Stimulated activated CD8-positive, alpha-beta memory T cell treated with anti-CD3 and anti-CD28 coated beads, Interleukin-2, amount 100 ng/mL, for 1 hour (primary cell): ENCODE results near the gene BAIAP2L2.
"Not testable (repeated sequence)": the region's sequence is repeated elsewhere in the genome, so short reads cannot be mapped to it uniquely, and the experiment has no call there.

ENCODE experiments used
- DNase-seq, 2 donors: peaks; one replicate each; pipeline ENCODE4 v3.0.0-alpha.2; 2020; ENCODE audit warnings: low read depth in 2 of 2

BAIAP2L2 gene

DNA sequence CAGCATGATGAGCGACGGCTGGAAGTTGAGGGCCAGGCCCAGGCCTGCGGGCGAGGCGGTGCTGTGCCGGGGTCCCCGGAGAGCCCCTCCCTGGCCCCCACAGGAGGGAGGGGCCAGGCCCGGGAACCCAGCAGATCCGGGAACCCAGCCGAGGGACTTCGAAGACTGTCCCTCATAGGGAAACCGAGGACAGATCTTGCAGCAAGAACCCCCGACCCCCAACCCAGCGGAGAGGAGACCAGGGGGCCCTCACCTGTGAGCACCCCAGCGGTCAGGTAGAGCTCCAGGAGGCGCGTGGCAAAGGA, 28.9 kb downstream of the BAIAP2L2 start:
- DNase-seq, result no peak

DNA sequence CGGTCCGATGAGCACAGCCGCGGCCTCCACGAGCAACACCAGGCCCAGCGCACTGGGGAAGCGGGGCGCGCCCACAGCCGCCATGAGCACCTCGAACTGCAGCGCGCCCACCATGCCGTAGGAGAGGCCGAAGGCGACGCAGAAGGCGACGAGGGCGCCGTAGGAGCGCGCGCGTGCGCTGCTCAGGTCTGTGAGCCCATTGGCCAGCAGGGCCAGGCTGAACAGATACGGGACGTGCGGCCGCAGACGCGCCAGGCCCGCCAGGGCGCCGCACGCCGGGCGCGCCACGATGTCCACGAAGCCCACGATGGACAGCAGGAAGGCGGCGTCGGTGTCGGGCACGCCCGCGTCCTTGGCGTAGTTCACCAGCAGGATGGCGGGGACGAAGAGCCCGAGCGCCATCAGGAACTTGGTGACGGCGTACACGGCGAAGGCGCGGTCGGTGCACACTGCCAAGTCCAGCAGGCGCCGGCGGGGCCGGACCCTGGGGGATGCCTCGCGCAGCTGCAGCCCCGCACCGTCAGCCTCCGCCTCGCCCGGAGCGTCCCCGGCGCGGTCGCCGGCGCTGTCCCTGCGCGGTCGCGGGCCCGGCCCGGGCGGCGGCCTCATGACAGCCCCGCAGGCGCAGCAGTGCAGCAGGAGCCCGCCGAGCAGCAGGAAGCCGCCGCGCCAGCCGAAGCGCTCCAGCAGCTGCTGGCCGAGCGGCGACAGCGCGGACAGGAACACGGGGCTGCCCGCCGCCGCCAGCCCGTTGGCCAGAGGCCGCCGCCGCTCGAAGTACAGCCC, 29.4 kb downstream of the BAIAP2L2 start:
- DNase-seq, result no peak

DNA sequence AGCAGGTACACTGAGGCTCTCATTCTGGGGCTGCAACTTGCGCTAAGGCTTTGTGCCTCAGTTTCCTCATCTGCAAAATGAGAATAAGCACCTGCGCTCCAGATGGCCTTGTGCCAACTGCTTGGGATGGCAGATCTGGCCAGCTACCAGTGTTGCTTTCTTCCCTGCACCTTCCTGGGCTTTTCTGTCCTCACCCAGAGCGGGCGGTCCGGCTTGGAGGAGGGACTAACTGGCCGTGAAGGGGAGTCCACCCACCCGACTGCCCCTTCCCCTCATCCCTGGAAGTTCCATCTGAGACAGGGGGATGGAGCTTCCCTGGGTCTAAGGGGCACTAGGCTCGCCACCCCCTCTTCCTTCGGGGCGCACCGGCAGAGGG, 30.0 kb downstream of the BAIAP2L2 start:
- no peak for DNase-seq

DNA sequence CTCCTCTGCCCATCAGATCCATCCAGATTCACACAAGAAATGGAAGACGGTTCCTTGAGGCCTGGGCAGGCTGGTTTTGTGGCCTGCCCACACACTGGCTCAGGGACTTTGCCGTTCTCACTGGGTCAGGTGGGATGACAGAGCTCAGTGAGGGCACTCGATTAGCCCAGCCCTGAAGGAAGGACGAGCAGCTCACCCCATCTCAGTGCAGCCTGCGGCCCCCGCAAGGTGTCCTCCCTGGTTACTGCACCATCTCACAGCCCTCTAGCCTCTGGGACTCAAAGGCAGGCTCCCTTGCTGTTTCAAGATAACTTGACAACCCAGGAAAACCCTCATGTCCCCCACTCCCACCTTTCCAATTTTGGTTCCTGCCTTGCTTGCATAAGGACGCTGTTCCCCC, 30.7 kb downstream of the BAIAP2L2 start:
- no peak for DNase-seq

DNA sequence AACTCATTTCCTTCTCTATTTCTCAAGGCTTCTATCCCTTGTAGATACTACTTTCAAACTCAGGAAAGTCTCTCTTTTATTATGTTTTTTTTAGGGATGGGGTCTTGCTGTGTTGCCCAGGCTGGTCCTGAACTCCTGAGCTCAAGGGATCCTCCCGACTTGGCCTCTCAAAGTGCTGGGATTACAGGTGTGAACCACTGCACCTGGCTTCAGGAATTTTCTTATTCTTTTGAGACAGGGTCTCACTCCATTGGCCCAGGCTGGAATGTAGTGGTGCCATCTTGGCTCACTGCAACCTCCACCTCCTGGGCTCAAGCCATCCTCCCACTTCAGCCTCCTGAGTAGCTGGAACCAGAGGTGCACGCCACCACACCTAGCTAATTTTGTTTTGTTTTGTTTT, 31.3 kb downstream of the BAIAP2L2 start:
- not testable (repeated sequence) for DNase-seq

DNA sequence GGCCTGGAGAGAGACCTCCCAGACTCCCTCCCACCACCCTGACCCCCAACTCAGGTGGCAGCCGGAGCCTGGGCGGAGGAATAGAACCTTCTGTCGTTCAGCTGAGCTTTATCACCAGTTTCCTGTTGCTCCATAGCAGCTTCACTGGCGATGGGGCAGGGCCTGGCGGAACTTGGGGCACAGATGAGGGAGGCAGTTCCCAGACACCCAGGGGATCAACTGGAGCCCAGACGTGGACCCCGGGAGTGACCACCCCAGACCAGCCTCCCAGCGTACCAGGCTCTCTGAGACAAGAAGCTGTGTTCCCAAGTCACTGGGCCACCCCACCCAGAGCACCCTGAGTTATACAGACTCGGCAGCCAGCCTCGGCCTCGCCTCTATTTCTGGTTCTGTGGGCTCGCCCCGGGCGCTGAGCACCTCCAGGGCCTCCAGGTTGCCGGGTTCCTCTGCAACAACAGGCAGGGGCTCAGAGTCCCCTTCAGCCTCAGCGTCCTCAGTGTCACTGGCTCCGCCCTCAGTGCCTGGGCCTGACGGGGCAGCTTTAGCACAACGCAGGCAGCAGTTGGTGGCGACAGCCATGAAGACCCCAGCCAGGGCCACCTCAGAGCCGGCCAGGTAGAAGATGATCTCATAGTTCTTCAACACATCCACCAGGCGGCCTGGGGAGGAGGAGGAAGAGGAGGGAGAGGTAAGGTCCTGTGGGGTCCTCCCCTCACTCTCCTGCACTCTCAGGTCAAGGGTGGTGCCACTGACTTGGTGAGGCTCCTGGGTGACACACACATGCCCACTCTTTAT, 32.2 kb downstream of the BAIAP2L2 start:
- no peak for DNase-seq

DNA sequence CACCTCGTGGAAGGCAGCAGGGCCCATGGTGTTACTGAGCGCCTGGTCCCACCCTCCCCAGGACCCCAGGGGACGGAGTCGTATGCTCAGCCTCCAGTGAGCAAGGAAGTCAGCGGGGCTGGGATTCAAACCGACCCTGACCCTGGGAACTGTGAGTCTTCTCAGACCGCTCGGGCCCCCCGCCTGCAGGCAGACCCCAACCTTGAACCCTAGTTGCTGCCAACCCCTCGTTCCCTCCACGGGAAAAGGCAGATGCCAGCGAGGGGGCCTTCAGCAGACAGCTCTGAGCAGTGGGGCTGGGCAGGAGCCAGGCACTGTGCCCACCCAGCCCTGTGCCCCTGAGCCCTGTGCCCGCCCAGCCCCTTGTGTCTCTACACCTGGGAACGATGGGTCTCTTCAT, 32.9 kb downstream of the BAIAP2L2 start:
- no peak for DNase-seq

DNA sequence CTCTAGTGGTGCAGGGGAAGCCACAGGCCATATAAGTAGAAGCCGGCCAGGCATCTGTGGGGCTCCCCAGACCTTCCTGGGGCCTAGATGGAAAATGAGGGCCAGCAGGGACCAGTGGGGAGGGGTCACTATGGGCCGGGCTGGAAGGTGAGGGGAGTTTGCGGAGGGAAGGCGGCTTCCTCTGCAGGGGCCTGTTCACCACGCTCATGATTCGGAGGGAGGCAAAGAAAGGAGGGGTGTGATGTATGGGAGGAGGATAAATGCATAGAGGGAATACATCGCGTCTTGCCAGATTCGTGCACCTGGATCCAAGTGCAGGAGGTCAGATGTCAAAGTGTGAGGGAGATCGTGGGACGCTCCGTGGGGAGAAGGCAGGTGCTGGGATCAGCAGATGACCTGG, 33.4 kb downstream of the BAIAP2L2 start:
- DNase-seq, result no peak

DNA sequence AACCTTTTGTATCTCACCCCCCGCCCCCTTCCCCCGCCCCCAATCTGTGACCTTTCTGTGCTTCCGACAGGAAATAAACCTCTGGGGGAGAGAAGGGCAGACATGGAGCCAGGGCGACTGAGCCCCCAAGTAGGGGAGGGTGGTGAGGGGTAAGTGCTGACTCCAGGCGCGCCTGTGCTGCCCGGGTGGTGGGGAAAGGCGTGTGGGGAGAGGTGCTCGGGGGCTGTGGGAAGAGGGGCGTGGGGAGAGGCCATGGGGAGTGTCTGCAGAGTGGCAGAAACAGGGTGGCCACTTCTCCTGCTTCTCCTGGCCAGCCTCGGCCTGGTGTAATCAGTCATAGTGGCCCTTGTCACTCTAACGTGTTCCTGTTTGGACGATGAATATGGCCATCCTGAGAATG, 34.5 kb downstream of the BAIAP2L2 start:
- DNase-seq, result no peak

DNA sequence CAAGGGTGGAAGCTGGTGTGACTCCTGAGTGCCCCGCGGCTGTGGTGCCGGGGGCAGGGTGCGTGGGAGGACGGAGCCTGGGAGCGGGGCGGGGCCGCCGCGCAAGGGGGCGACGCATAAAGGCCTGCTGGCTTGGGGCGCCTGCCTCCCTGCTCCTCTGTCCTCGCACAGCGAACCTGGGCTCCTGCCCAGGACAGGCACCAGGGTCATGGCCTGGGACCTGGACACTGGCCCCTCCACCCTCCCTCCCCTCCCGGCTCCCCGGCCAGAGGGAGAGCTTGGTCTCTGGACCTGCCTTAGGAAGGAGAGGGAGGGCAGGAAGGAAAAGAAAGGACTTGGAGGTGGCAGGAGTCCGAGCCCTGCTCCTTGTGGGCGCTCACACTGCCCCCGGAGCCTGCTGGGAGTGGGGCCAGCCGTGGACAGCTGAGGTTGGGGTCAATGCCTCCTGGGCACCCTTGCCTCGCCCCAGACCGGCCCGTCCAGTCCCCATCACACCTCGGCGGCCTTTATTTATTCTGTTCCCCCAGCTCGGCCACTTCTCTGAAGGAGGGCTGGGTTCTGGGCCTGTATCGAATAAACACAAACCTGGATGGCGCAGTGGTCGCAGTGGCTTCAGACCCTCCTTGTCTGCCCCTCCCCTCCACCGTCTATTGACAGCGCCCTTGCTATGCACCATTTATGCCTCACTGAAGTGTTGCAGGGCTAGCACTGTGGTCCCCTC, 35.2 kb downstream of the BAIAP2L2 start:
- no peak for DNase-seq

DNA sequence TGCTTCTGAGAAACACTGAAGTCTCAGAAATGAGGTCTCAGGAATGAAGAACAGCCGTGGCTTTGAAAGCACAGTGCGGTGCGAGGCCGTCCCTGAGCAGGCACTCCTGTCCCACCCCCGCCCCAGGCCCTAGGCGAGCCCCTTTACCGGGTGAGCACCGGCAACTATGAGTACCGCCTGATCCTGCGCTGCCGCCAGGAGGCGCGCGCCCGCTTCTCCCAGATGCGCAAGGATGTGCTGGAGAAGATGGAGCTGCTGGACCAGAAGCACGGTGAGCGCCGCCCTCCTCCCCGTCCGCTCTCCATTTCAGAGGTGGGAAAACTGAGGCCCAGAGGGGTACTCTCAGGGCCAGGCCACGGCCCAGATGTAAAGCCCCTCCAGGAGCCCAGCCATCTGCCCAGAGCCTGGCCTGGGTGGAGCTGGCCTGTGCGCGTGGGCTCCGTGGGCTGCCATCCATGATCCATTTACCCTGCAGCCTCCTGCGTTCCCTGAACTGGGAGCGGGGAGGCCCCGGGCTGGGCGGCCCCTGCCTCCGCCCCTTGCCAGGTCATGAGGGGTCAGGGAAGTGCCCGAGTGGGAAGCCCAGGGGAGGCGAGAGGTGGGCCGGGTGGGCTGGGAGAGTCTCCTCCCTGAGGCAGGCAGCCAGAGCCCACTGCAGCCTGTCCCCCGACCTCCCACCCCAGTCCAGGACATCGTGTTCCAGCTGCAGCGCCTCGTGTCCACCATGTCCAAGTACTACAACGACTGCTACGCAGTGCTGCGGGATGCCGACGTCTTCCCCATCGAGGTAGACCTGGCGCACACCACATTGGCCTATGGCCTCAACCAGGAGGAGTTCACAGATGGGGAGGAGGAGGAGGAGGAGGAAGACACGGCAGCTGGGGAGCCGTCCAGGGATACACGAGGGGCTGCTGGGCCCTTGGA, 36.0 kb downstream of the BAIAP2L2 start:
- DNase-seq, result no peak

DNA sequence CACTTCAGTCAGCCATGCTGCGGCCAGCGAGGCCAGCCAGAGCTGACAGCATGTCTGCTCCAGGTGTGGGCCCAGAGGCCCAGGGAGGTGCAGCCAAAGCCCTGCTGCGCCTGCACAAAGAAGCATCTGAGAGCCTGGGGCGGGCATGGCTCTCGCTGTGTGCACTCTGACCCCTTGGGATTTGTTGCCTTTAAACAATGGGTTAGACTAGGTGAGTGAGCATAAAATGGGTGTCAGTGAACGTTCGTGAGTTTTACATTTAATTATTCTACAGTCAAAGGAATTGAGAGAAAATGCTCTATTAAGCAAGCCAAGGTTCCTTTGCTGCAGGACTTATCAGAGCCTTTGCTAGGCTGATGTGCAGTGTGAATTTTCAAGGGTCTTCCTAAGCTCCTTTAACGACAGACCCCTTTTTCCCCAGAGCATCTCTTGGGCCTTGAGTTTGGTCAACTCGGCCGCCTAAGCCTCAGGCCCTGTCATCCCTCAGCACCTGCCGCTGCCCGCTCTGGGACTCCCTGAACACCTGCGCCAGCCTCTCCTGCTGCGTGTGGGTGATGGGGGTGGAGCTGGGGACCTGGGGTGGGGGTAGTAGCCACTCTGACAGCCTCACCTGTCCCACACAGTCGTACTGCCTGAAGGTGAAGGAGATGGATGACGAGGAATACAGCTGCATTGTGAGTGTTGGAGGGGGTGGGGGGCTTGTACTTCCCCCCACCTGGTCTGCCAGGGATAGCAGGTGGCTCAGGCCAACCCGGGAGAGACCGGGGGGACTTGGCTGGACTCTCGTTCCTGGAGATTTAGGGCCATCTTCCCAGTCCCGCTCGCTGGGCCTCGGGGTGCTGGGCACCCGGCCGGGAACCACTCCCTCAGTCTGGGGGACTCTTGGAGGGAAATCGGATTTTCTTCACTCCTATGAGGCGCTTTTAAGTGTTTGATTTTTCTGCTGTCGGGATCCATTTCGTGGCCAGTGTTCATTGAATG, 37.0 kb downstream of the BAIAP2L2 start:
- no peak for DNase-seq

DNA sequence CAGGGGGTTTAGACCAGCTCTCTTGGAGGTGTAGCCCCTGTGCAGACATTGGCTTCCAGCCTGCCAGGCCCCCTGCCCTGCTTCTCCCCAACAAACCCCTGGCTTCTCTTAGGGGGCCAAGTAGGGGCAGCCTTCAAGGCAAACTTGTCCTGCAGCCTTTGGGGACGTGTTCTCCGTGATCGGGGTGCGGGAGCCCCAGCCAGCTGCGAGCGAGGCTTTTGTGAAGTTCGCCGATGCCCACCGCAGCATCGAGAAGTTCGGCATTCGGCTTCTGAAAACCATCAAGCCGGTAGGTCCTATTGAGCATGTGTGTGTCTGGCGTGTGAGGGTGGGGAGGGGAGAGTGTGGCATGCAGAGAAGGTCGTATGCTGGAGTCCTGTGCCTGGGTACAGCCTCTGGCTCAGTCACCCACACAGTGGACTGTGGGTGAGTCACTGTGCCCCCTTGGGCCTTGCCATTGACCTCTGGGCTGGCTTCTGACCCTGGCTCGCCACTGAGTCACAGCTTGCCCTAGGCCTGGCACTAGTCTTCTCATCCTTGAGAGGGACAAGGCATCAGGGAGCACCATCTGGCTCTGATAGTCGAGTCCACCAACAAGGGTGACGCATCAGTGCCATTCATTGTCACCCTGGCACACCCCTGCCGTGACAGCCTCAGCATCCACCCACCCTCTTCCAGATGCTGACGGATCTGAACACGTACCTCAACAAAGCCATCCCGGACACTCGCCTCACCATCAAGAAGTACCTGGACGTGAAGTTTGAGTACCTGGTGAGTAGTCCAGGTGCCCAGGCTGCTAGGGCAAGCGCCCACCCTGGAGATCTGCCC, 37.9 kb downstream of the BAIAP2L2 start:
- DNase-seq, result no peak

DNA sequence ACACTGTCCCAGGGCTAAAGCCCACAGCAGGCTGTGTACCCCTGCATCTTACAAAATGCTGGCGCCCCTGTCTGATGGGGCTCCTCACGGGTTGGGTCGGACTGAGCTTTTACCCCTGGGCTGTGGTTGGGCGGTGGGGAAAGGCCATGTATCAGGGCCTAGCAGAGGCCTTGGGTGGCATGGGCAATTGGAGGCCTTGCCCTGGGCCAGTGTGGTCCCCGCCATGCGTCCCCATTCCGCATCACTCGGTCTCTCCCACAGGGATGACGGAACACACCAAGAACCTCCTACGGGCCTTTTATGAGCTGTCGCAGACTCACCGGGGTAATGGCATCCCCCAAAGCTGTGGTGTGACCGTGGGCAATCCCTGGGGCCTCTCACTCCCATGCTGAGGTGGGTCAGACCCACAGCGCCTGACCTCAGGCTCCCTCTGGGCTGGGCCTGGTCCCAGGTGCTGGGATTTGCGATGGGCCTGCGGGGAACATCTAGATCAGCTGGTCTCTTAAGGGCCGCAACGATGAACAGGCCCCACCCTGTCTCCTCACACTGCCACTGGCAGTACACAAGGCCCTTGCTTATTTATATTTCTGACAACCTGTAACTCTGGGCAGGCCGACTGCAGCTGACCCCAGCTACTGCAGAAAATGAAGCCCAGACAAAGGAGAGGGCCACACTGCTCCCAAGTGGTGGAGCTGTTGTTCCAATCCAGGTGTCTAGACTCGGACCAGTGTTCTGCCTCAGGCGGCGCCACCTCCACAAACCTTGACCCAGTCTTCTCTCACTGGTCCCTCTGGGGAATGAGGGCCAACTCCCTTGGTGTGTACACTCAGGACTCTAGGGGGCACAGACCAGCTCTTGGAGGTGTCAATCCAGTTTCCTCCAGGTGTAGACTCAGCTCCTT, 38.8 kb downstream of the BAIAP2L2 start:
- no peak for DNase-seq

DNA sequence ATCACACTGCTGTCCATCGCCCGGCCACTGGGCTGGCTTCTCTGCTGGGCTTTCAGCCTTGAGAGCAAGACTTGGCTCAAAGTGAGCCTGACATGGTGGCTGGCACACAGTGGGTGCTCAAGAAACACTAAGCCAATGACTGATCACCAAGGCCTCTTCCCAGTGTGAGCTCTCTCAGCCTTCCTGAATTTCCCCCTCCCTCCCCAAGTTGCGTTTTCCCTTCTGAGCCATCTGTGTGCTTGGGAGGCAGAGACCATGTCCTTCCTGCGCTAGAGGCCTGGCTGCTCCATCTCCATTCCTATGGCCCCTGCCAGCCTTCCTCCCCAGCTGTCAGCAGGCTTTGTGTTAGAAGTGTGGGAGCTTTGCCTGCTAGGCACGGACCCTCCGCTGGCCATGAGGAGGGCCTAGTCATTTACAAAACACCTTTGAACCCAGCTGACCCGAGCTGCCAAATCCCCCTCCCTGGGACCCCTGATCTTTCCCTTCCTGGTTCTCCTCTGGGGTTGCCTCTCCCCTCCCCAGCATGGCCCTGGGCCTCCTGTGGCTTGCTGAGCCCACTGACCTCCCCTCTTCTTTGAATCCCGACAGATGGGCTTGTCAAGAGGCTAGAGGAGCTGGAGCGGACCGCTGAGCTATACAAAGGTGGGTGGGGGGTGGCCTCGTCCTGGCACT, 40.1 kb downstream of the BAIAP2L2 start:
- no peak for DNase-seq

DNA sequence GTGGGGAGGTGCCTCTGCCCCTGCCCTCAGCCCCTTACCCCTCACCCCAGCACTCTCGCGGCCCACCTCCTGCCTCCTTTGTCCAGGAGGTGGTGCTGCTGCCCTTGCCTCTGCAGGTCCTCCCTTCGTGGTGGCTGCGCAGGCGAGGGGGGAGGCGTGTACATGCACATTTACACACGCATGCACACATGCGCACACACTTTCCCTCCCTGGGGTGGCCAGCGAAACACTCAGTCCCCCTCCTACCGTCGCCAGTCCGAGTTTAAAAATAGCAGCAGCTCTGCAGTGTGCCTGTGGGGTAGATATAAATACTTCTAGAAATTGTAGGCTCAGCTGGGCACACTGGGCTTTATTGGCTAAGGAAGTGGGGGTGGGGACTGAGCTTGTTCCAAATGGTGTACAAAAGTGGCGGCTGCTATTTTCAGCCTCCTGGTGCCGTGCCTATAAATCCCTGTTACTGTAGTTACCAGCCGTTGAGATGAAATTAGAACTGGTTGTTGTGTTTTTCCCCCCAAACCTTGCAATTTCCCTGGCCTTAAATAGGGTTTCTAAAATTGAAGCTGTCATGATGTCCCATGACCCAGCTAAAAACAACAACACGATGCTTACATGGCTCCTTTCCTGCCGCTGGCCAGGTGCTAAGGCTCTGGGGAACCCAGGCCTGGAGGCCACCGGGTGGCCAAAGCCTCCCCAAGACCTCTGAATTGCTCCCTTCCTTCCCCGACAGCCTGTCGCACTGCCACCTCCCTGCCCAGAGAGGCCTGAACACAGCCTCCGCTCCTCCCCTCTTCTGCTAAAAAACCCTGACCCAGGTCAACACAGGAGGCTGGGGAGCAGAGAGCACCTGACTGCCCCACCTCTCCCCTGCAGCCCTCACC, 40.9 kb downstream of the BAIAP2L2 start:
- no peak for DNase-seq
